Prostate gland (tissue), 2 donors: Measurements from ENCODE around the gene NR4A3. TPM values are rescaled to one million over a fixed set of nuclear protein-coding genes. Genes with fewer than 3 reads are reported as not detected.

Source experiments
- DNase-seq: peaks from one replicate; pipeline ENCODE4 v3.0.0-alpha.2; 2019; ENCODE audit warnings: low spot score
- H3K27ac ChIP-seq, 2 donors: fragments of 200-600 bp; sonication (generic); 2 replicates each; pipeline ENCODE4 v1.5.1; 2017 to 2019
- H3K27me3 ChIP-seq: fragments of 200-600 bp; sonication (generic); replicated peaks from 2 replicates; pipeline ENCODE4 v1.5.1; 2019; ENCODE audit not compliant: insufficient read depth
- H3K36me3 ChIP-seq, 2 donors: fragments of 200-600 bp; sonication (generic); 1 replicate in 1 of 2; 2 replicates in 1 of 2; pipeline versions ENCODE4 v1.5.1 to v1.8.1; 2017 to 2019
- H3K4me1 ChIP-seq: fragments of 200-600 bp; sonication (generic); replicated peaks from 2 replicates; pipeline ENCODE4 v1.5.1; 2019
- H3K4me3 ChIP-seq, 2 donors: fragments of 200-600 bp; sonication (generic); 2 replicates each; pipeline ENCODE4 v1.5.1; 2017 to 2019
- H3K9me3 ChIP-seq: fragments of 200-600 bp; sonication (generic); 2 replicates; pipeline ENCODE4 v1.5.1; 2017
- POLR2A ChIP-seq: fragments of 450-650 bp; IDR thresholded peaks from one replicate; pipeline ENCODE4 v1.6.1; 2016; ENCODE audit warnings: antibody characterized with exemption, mild to moderate bottlenecking
- POLR2AphosphoS5 ChIP-seq: sonication (generic); formaldehyde crosslinking; IDR thresholded peaks from one replicate; pipeline ENCODE4 v1.6.1; 2017; ENCODE audit warnings: antibody characterized with exemption
- WGBS: methylation state at CpG from one replicate; pipeline ENCODE4 v1.1.5; 2018; 5-methylcytosine and 5-hydroxymethylcytosine counted together
- intact Hi-C: fragments of 100-400 bp; cut with DNase I; formaldehyde crosslinking; loops from one replicate; pipeline ENCODE4 v1.14.2; 2022
- total RNA-seq, 2 donors: library from RNA; depleted of rRNA; stranded (reverse); fragments of >200 nt; gene quantifications; one replicate each; pipeline ENCODE4 v1.1.0, GENCODE V29; 2016
- TF ChIP-seq, protein P1 (sequence below), 4 experiments: fragments of 200-600 bp in 2 of 4; fragments of 450-650 bp in 2 of 4; sonication (generic) in 2 of 4; IDR thresholded peaks; 1 replicate in 3 of 4; 2 replicates in 1 of 4; pipeline ENCODE4 v1.5.1; 2016 to 2019; ENCODE audit warnings: antibody characterized with exemption in 4 of 4, mild to moderate bottlenecking in 2 of 4, moderate library complexity in 2 of 4

Gene NR4A3
- total RNA-seq, 2 donors from 2014 or later: 0.64 to 1.1 TPM

DNA sequence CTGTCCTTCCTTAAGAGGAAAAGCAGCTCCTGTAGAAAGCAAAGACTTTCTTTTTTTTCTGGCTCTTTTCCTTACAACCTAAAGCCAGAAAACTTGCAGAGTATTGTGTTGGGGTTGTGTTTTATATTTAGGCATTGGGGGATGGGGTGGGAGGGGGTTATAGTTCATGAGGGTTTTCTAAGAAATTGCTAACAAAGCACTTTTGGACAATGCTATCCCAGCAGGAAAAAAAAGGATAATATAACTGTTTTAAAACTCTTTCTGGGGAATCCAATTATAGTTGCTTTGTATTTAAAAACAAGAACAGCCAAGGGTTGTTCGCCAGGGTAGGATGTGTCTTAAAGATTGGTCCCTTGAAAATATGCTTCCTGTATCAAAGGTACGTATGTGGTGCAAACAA is 42.3 kb downstream of the NR4A3 start:
- H3K4me3 ChIP-seq: no peak overlapping the region
- no peaks in the 10 kb centered on the region for H3K36me3 ChIP-seq
- intact Hi-C loops: no loop called here
- H3K27ac ChIP-seq: no peak overlapping the region
- no peaks in the 10 kb centered on the region for H3K4me1 ChIP-seq
- DNase-seq: no peak
- H3K9me3 ChIP-seq: no peaks in the 10 kb centered on the region
- no peak for TF ChIP-seq POLR2A
- TF ChIP-seq, protein P1, sequence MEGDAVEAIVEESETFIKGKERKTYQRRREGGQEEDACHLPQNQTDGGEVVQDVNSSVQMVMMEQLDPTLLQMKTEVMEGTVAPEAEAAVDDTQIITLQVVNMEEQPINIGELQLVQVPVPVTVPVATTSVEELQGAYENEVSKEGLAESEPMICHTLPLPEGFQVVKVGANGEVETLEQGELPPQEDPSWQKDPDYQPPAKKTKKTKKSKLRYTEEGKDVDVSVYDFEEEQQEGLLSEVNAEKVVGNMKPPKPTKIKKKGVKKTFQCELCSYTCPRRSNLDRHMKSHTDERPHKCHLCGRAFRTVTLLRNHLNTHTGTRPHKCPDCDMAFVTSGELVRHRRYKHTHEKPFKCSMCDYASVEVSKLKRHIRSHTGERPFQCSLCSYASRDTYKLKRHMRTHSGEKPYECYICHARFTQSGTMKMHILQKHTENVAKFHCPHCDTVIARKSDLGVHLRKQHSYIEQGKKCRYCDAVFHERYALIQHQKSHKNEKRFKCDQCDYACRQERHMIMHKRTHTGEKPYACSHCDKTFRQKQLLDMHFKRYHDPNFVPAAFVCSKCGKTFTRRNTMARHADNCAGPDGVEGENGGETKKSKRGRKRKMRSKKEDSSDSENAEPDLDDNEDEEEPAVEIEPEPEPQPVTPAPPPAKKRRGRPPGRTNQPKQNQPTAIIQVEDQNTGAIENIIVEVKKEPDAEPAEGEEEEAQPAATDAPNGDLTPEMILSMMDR (IDR thresholded peaks at IDR 0.05): no peak
- no peak for TF ChIP-seq POLR2AphosphoS5
- H3K27me3 ChIP-seq: no peaks in the 10 kb centered on the region
- 90% methylated on average over 2 of the region's 2 CpGs for WGBS

GRCh38 chr9:99866398-99866797 is 44.7 kb downstream of the NR4A3 start:
- H3K36me3 ChIP-seq: no peaks in the 10 kb centered on the region
- 73% methylated on average over 2 of the region's 2 CpGs for WGBS
- no peak for TF ChIP-seq POLR2AphosphoS5
- TF ChIP-seq POLR2A: no peak
- TF ChIP-seq, protein P1 (IDR thresholded peaks at IDR 0.05): no peak
- no peaks in the 10 kb centered on the region for H3K27me3 ChIP-seq
- H3K4me3 ChIP-seq: no peak overlapping the region
- intact Hi-C loops: no loop called here
- no peaks in the 10 kb centered on the region for H3K4me1 ChIP-seq
- DNase-seq: no peak
- no peaks in the 10 kb centered on the region for H3K9me3 ChIP-seq
- no peak overlapping the region for H3K27ac ChIP-seq

- Histone ChIP-seq H3K27me3 (no peaks in the 10 kb centered on the region), H3K36me3 (no peaks in the 10 kb centered on the region), H3K4me1 (no peaks in the 10 kb centered on the region), H3K9me3 (no peaks in the 10 kb centered on the region), H3K4me3 (no peak overlapping the region), H3K27ac (no peak overlapping the region)
- no peak for DNase-seq
- WGBS: 67% methylated on average over 3 of the region's 3 CpGs
- intact Hi-C loops: no loop called here
- TF ChIP-seq, protein P1 (IDR thresholded peaks at IDR 0.05): no peak
- TF ChIP-seq POLR2A (no peak), POLR2AphosphoS5 (no peak)
These were observed 45.9 kb downstream of the NR4A3 start for GRCh38 chr9:99867536-99867935.

GRCh38 chr9:99867968-99868367 is 46.3 kb downstream of the NR4A3 start:
- H3K9me3 ChIP-seq: no peaks in the 10 kb centered on the region
- no peak overlapping the region for H3K4me3 ChIP-seq
- no peak overlapping the region for H3K27ac ChIP-seq
- H3K27me3 ChIP-seq: no peaks in the 10 kb centered on the region
- intact Hi-C loops: no loop called here
- H3K4me1 ChIP-seq: no peaks in the 10 kb centered on the region
- H3K36me3 ChIP-seq: no peaks in the 10 kb centered on the region
- TF ChIP-seq, protein P1 (IDR thresholded peaks at IDR 0.05): no peak
- TF ChIP-seq POLR2AphosphoS5 (no peak), POLR2A (no peak)
- no peak for DNase-seq

- Histone ChIP-seq H3K4me3 (no peak overlapping the region), H3K27ac (no peak overlapping the region), H3K36me3 (no peaks in the 10 kb centered on the region), H3K9me3 (no peaks in the 10 kb centered on the region), H3K4me1 (no peaks in the 10 kb centered on the region), H3K27me3 (no peaks in the 10 kb centered on the region)
- TF ChIP-seq POLR2A (no peak), POLR2AphosphoS5 (no peak)
- TF ChIP-seq, protein P1 (IDR thresholded peaks at IDR 0.05): no peak
- no peak for DNase-seq
- WGBS: 93% methylated on average over 2 of the region's 2 CpGs
- intact Hi-C loops: no loop called here
These were observed 47.2 kb downstream of the NR4A3 start for GRCh38 chr9:99868845-99869244.
